Endothelial cell of umbilical vein (primary cell): ENCODE results near the gene RNF40. TPM values are rescaled to one million over a fixed set of nuclear protein-coding genes. Genes with fewer than 3 reads are reported as not detected.
"Not testable (repeated sequence)": the region's sequence is repeated elsewhere in the genome, so short reads cannot be mapped to it uniquely, and the experiment has no call there.

Experiments used
- BruUV-seq: library from RNA; stranded (reverse); fragments of 400-500 nt; replicated peaks from 2 replicates; lab custom pipeline; 2021; lab: Mats Ljungman, UMichigan
- CTCF ChIA-PET: fragments of 300-600, 350-600 bp; sonication (Branson Sonifier 250); formaldehyde crosslinking; loops from one replicate; lab custom pipeline; 2021; ENCODE audit warnings: antibody characterized with exemption, inconsistent platforms; lab: Charles Lee
- POLR2A ChIA-PET: fragments of 300-600, 350-600 bp; sonication (Branson Sonifier 250); formaldehyde crosslinking; loops from one replicate; lab custom pipeline; 2021; ENCODE audit warnings: antibody characterized with exemption, inconsistent platforms; lab: Charles Lee
- DNase-seq: peaks from one replicate; pipeline ENCODE4 v3.0.0-alpha.2; 2011; ENCODE audit warnings: low read depth, low spot score
- FAIRE-seq: peaks from 2 replicates; lab custom pipeline; 2011; peaks lifted over from hg19 to GRCh38; lab: Jason Lieb, UNC
- H2AFZ ChIP-seq: 2 replicates; pipeline ENCODE4 v1.6.0; 2012; ENCODE audit warnings: low read depth, low read length, control low read depth, inconsistent platforms
- H3K27ac ChIP-seq: 2 replicates; pipeline ENCODE4 v1.5.1; 2011; ENCODE audit warnings: low read depth, mild to moderate bottlenecking, control low read depth, low read length, moderate library complexity; ENCODE audit not compliant: insufficient read depth
- H3K27me3 ChIP-seq, 2 experiments: 2 replicates each; pipeline versions ENCODE4 v1.6.0 to v1.6.1; 2011; ENCODE audit warnings: low read length in 2 of 2, mixed read lengths in 1 of 2; ENCODE audit not compliant: control insufficient read depth in 2 of 2, insufficient read depth in 2 of 2
- H3K36me3 ChIP-seq, 2 experiments: 2 replicates in 1 of 2; 3 replicates in 1 of 2; pipeline ENCODE4 v1.5.1; 2011; ENCODE audit warnings: low read length in 2 of 2, mild to moderate bottlenecking in 1 of 2, moderate library complexity in 1 of 2; ENCODE audit not compliant: control insufficient read depth in 2 of 2, insufficient read depth in 2 of 2; ENCODE audit errors: extremely low read depth in 1 of 2
- H3K4me1 ChIP-seq: 3 replicates; pipeline ENCODE4 v1.5.1; 2011; ENCODE audit warnings: mild to moderate bottlenecking, low read length; ENCODE audit not compliant: control insufficient read depth, insufficient read depth; ENCODE audit errors: extremely low read depth
- H3K4me2 ChIP-seq: 2 replicates; pipeline ENCODE4 v1.6.1; 2011; ENCODE audit warnings: low read length, control low read depth, mixed read lengths; ENCODE audit not compliant: insufficient read depth
- H3K4me3 ChIP-seq, 3 experiments: fragments of 200-600 bp in 1 of 3; sonication (generic), shearing (Covaris generic) in 1 of 3; replicated peaks in 1 of 3; 2 replicates each; pipeline ENCODE4 v1.5.1; 2011 to 2016; ENCODE audit warnings: control low read depth in 3 of 3, low read length in 3 of 3, mild to moderate bottlenecking in 2 of 3, inconsistent platforms in 1 of 3, low read depth in 1 of 3, moderate library complexity in 1 of 3; ENCODE audit not compliant: insufficient read depth in 1 of 3
- H3K79me2 ChIP-seq: 2 replicates; pipeline ENCODE4 v1.6.0; 2012; ENCODE audit warnings: low read length, inconsistent platforms; ENCODE audit not compliant: control insufficient read depth, insufficient read depth
- H3K9ac ChIP-seq: replicated peaks from 2 replicates; pipeline ENCODE3; 2011; ENCODE audit warnings: low read length, control low read depth; ENCODE audit not compliant: insufficient read depth; ENCODE audit errors: extremely low read depth
- H3K9me1 ChIP-seq: replicated peaks from 3 replicates; pipeline ENCODE4 v1.6.0; 2011; ENCODE audit warnings: mild to moderate bottlenecking, low read length; ENCODE audit not compliant: control insufficient read depth, insufficient read depth; ENCODE audit errors: extremely low read depth
- H3K9me3 ChIP-seq: replicated peaks from 2 replicates; pipeline ENCODE4 v1.5.1; 2012; ENCODE audit warnings: low read length, inconsistent platforms; ENCODE audit not compliant: control insufficient read depth, insufficient read depth
- H4K20me1 ChIP-seq: replicated peaks from 2 replicates; pipeline ENCODE3; 2011; ENCODE audit warnings: mild to moderate bottlenecking, low read length; ENCODE audit not compliant: control insufficient read depth, insufficient read depth; ENCODE audit errors: extremely low read depth
- CTCF ChIP-seq, 2 donors: IDR thresholded peaks; 1 replicate in 1 of 2; 2 replicates in 1 of 2; pipeline ENCODE4 v1.5.1; 2011; ENCODE audit warnings: low read length in 2 of 2, mild to moderate bottlenecking in 2 of 2, moderate library complexity in 2 of 2, control low read depth in 1 of 2, inconsistent platforms in 1 of 2, low read depth in 1 of 2; ENCODE audit not compliant: insufficient read depth in 1 of 2; ENCODE audit errors: extremely low read depth in 1 of 2
- EZH2 ChIP-seq: IDR thresholded peaks from 2 replicates; pipeline ENCODE4 v1.6.1; 2012; ENCODE audit warnings: borderline replicate concordance, low read depth, mild to moderate bottlenecking, moderate library complexity, low read length, inconsistent platforms; ENCODE audit not compliant: severe bottlenecking
- GATA2 ChIP-seq: IDR thresholded peaks from 2 replicates; pipeline ENCODE4 v1.7.0; 2011; ENCODE audit warnings: low read depth, mild to moderate bottlenecking, moderate library complexity, mixed read lengths, low read length; ENCODE audit not compliant: insufficient read length, insufficient read depth
- MAX ChIP-seq: IDR thresholded peaks from 2 replicates; pipeline ENCODE4 v1.6.1; 2011; ENCODE audit not compliant: insufficient read depth, insufficient read length
- MYC ChIP-seq: IDR thresholded peaks from one replicate; pipeline ENCODE4 v1.6.1; 2011; ENCODE audit warnings: mild to moderate bottlenecking, low read depth, low read length
- POLR2A ChIP-seq: IDR thresholded peaks from 2 replicates; pipeline ENCODE4 v1.6.1; 2012; ENCODE audit warnings: low read depth, mild to moderate bottlenecking, control low read depth, low read length
- POLR2AphosphoS5 ChIP-seq: IDR thresholded peaks from 2 replicates; pipeline ENCODE4 v1.6.1; 2012; ENCODE audit warnings: low read depth, mild to moderate bottlenecking, control low read depth, low read length, moderate library complexity; ENCODE audit not compliant: insufficient read depth
- dilution Hi-C: fragments of 300-500 bp; cut with MboI; formaldehyde crosslinking; loops from one replicate; pipeline ENCODE4 v1.15.0; 2019; ENCODE audit warnings: low sequenced_read_pairs; ENCODE audit not compliant: extremely low pct_ligation_motif_present
- intact Hi-C: fragments of 100-400 bp; cut with micrococcal nuclease; formaldehyde crosslinking; loops from one replicate; pipeline ENCODE4 v1.10.0; 2022
- polyA plus RNA-seq, 4 experiments: library from polyadenylated mRNA; depleted of rRNA in 3 of 4; stranded (reverse) in 3 of 4; unstranded in 1 of 4; fragments of >200 nt; gene quantifications; 2 replicates each; pipeline versions ENCODE4 v1.2.1 to v1.2.3, GENCODE V29; 2011 to 2012; ENCODE audit warnings: missing spikeins in 1 of 4
- total RNA-seq: library from RNA; stranded (reverse); gene quantifications from 2 replicates; pipeline ENCODE4 v1.2.3, GENCODE V29; 2021

RNF40 gene
- total and polyA plus RNA-seq, 2 donors (not counting 3 experiments of a cell fraction or from before 2014, with no cell fraction given): 60.5 to 102 TPM

GRCh38 chr16:30808146-30808545 is 46.0 kb downstream of the RNF40 start:
- no TSS peak for BruUV-seq
- Histone ChIP-seq H3K9ac (no peak overlapping the region), H3K36me3 (no peaks in the 10 kb centered on the region), H3K9me1 (no peaks in the 10 kb centered on the region), H4K20me1 (no peaks in the 10 kb centered on the region), H3K27ac (no peak overlapping the region), H3K79me2 (no peaks in the 10 kb centered on the region), H3K27me3 (no peaks in the 10 kb centered on the region), H3K4me2 (no peak overlapping the region), H3K4me1 (peaks cover 8% of the 10 kb centered on the region), H2AFZ (no peak overlapping the region), H3K9me3 (no peaks in the 10 kb centered on the region), H3K4me3 (no peak overlapping the region)
- no peak for TF ChIP-seq MAX
- no peak for TF ChIP-seq CTCF (IDR thresholded peaks at IDR 0.05; ENCODE audit: extremely low read depth in 1 of 2, insufficient read depth in 1 of 2, low read depth in 1 of 2, low read length in 2 of 2)
- no peak for TF ChIP-seq POLR2AphosphoS5
- no peak for TF ChIP-seq MYC
- TF ChIP-seq GATA2: no peak
- TF ChIP-seq POLR2A: no peak
- no peak for TF ChIP-seq EZH2
- ChIA-PET CTCF (interaction anchor here (1.1 to 1.4 kb wide), 2 partner anchors 37 to 94 kb away, joined by 3 to 5 read pairs; no protein-coding TSS in a partner anchor), POLR2A (no interaction called here)
- intact Hi-C loops: no loop called here
- DNase-seq (no peak), FAIRE-seq (no peak)
- dilution Hi-C loops: no loop called here

- H3K4me3 ChIP-seq, FAIRE-seq, BruUV-seq, dilution Hi-C loops, intact Hi-C loops, H3K9ac ChIP-seq, POLR2A ChIA-PET, H3K9me1 ChIP-seq, H3K36me3 ChIP-seq, H3K79me2 ChIP-seq, H2AFZ ChIP-seq, H3K27ac ChIP-seq, H3K9me3 ChIP-seq, H3K4me2 ChIP-seq, H3K27me3 ChIP-seq, DNase-seq, H4K20me1 ChIP-seq: not testable (repeated sequence)
- H3K4me1 ChIP-seq: peaks cover 10% of the 10 kb centered on the region
- CTCF ChIA-PET: interaction anchor here (1.4 kb wide), 1 partner anchor 93 kb away, joined by 5 read pairs; no protein-coding TSS in a partner anchor
Observed at GRCh38 chr16:30808890-30809426, 46.8 kb downstream of the RNF40 start.

GRCh38 chr16:30809675-30810074 is 47.6 kb downstream of the RNF40 start:
- H2AFZ ChIP-seq, H3K9ac ChIP-seq, POLR2A ChIA-PET, H3K79me2 ChIP-seq, dilution Hi-C loops, H3K4me2 ChIP-seq, H3K36me3 ChIP-seq, H3K27ac ChIP-seq, H3K27me3 ChIP-seq, intact Hi-C loops, H3K4me3 ChIP-seq, DNase-seq, FAIRE-seq, H4K20me1 ChIP-seq, H3K9me1 ChIP-seq, H3K9me3 ChIP-seq, BruUV-seq: not testable (repeated sequence)
- CTCF ChIA-PET: interaction anchor here (0.9 kb wide), 1 partner anchor 12 kb away, joined by 3 read pairs; no protein-coding TSS in a partner anchor
- peaks cover 12% of the 10 kb centered on the region for H3K4me1 ChIP-seq
